GM19193 (cell line): ENCODE results near the gene ZSWIM3.
A peak's percentile ranks its signal among the peaks of the same experiment; 100 is the strongest.

Experiments used
- POLR2A ChIP-seq: IDR thresholded peaks from 4 replicates; pipeline ENCODE4 v1.6.1; 2011; ENCODE audit not compliant: insufficient read depth, insufficient read length; ENCODE audit errors: extremely low read depth

The ZSWIM3 gene

GRCh38 chr20:45888681-45889080, 31.3 kb downstream of the ZSWIM3 start:
- no peak for TF ChIP-seq POLR2A

DNA sequence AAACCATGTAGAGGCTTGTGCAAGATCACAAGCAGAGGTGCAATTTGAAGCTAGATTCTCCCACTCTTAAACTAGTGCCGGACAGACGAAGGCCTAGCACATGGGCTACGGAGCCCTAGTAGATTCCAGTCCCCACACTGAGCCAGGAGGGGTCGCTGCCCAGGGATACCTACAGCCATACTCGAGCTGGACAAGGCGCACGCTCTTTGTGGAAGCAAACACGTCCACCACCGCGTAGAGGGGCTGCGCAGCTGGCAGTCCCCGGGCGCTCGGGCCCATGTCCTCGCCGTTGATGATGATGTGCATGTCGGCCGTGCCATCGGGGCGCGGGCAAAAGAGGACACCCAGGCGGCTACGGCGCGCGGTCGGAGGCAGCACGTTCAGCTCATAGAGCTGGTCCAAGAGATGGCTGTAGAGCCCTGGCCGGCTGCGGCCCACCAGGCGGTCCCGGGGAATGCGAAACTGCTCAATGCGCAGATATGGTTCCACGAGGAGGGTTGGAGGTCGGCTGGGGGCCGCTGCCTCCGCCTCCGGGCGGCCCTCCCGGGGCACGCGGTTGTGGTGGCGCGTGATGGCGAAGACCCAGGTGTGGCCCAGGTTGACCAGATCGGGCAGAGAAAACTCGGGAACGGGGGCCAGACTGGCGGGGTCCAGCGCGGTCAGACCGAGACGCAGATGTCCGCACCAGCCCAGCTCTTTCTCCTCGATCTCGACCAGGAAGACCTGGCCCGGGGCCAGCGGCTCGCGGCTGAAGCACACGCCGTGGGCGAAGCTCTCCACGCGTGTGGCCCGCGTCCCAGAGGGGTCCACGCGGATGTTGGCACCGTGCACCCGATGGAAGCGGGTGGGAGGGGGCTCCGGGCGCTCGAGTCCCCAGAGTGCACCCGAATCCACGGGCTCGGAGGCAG, 32.9 kb downstream of the ZSWIM3 start:
- TF ChIP-seq POLR2A = no peak

DNA sequence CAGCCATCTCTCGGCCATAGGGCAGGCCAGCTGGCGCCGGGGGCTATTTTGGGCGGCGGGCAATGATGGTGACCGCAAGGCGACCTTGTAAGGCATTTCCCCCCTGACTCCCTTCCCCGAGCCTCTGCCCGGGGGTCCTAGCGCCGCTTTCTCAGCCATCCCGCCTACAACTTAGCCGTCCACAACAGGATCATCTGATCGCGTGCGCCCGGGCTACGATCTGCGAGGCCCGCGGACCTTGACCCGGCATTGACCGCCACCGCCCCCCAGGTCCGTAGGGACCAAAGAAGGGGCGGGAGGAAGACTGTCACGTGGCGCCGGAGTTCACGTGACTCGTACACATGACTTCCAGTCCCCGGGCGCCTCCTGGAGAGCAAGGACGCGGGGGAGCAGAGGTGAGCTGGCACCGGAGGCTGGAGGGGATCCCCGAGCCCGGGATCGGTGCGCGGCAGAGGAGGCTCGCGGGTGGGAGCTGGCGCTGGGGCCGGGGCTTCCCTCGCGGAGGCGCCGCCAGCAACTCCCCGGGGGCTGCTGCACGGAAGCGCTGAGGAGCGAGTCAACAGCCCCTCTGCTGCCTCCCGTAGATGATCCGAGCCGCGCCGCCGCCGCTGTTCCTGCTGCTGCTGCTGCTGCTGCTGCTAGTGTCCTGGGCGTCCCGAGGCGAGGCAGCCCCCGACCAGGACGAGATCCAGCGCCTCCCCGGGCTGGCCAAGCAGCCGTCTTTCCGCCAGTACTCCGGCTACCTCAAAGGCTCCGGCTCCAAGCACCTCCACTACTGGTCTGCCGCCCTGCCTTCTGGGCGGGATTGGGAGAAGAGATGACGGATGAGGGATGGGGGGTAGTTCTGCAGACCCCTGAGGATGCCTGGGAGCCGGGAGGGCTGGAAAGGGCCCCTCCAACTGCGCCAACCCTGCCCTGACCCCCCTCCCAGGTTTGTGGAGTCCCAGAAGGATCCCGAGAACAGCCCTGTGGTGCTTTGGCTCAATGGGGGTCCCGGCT, 33.9 kb downstream of the ZSWIM3 start, which contains the start of the genes CTSA and NEURL2:
CTSA (plus strand) TSS at position 351 of the 999 bp plus-strand sequence; CDS start at position 585, 234 bp downstream.
NEURL2 (minus strand) TSS at position 224 of the 999 bp plus-strand sequence; CDS start at position 7, 217 bp downstream.
- peak; percentile 79 for TF ChIP-seq POLR2A

GRCh38 chr20:45892049-45892825, 34.8 kb downstream of the ZSWIM3 start:
- no peak for TF ChIP-seq POLR2A

DNA sequence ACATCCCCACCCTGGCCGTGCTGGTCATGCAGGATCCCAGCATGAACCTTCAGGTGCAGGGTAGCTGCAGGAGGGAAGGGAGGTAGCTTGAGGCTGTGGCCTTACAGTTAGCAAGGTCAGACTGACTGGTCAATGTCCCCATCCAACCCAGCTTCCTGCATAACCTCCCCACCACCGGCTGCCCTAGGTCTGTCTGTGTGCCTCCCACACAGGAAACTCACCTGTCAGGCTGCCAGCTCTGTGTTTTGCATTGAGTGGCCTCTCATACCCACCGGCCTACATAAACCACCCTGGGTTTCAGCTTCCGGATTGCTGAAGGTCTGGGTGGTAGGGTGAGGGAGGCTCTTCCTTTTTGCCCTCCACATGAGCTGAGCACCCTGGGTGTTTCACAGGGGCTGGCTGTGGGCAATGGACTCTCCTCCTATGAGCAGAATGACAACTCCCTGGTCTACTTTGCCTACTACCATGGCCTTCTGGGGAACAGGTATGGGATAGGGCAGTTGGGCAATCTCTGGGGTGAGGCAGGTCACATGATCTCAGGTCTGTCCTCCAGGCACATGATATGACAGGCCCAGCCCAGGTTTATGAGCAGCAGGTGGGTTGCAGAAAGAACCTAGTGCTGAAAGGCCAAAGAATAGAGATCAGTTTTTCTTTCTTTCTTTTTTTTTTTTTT, 35.5 kb downstream of the ZSWIM3 start:
- no peak for TF ChIP-seq POLR2A

DNA sequence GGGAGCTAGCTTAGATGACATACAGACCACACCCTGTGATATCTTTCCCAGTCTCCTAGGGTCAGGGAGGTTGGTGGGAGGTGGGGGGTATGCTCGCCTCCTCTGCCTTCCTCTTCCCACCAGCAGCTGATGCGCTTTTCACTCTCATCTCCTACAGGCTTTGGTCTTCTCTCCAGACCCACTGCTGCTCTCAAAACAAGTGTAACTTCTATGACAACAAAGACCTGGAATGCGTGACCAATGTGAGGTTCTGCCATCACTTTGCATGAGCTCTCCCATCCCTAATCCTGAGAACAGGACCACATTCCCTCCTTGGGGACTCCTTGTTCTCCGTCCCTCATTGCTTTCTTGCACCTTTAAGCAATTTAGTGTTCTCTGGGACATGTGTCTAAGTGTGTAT, 36.4 kb downstream of the ZSWIM3 start:
- no peak for TF ChIP-seq POLR2A

DNA sequence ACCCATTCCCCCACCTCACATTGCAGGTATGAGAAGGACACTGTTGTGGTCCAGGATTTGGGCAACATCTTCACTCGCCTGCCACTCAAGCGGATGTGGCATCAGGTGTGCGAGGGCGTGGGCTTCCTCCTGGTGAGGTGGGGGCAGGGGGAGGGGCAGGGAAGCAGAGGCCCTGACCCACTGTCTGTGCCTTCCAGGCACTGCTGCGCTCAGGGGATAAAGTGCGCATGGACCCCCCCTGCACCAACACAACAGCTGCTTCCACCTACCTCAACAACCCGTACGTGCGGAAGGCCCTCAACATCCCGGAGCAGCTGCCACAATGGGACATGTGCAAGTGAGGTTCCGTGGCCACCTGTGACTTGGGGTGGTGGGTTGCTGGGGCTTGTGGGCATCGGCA, 37.4 kb downstream of the ZSWIM3 start:
- no peak for TF ChIP-seq POLR2A

- no peak for TF ChIP-seq POLR2A
Observed at GRCh38 chr20:45896641-45897161, 39.3 kb downstream of the ZSWIM3 start.

- no peak for TF ChIP-seq POLR2A
Observed at GRCh38 chr20:45897289-45897688, 39.9 kb downstream of the ZSWIM3 start.

GRCh38 chr20:45897692-45898091, 40.3 kb downstream of the ZSWIM3 start:
- TF ChIP-seq POLR2A = no peak

DNA sequence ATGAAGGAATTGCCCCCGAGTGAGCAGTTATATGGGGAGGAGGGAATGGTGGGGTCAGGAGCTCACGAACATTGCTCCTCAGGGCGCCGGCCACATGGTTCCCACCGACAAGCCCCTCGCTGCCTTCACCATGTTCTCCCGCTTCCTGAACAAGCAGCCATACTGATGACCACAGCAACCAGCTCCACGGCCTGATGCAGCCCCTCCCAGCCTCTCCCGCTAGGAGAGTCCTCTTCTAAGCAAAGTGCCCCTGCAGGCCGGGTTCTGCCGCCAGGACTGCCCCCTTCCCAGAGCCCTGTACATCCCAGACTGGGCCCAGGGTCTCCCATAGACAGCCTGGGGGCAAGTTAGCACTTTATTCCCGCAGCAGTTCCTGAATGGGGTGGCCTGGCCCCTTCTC, 40.9 kb downstream of the ZSWIM3 start:
- no peak for TF ChIP-seq POLR2A

- no peak for TF ChIP-seq POLR2A
Observed at GRCh38 chr20:45899046-45899835, 41.8 kb downstream of the ZSWIM3 start.

GRCh38 chr20:45902199-45902701, 44.8 kb downstream of the ZSWIM3 start:
- no peak for TF ChIP-seq POLR2A
